Activated T-cell treated with anti-CD3 and anti-CD28 coated beads, Interleukin-2, amount 50 U/mL, for 4 hours (primary cell): ENCODE measurements around the gene ROBO1. TPM values are rescaled to one million over a fixed set of nuclear protein-coding genes. Genes with fewer than 3 reads are reported as not detected.

Experiments used
- ATAC-seq, 2 donors: fragments of 200-7000 bp; cut with Tn5 transposase; one replicate each; pipeline ENCODE4 v1.10.0; 2021
- DNase-seq: peaks from one replicate; pipeline ENCODE4 v3.0.0-alpha.2; 2020
- H3K27me3 Mint-ChIP-seq: one replicate; pipeline ENCODE4 v1.8.0; 2021; ENCODE audit warnings: low read depth, mixed read lengths
- H3K36me3 Mint-ChIP-seq: one replicate; pipeline ENCODE4 v1.8.0; 2022; ENCODE audit warnings: mixed read lengths; ENCODE audit not compliant: insufficient read depth
- H3K4me1 Mint-ChIP-seq: one replicate; pipeline ENCODE4 v1.8.0; 2021; ENCODE audit warnings: low read depth, mixed read lengths
- H3K4me3 Mint-ChIP-seq: one replicate; pipeline ENCODE4 v1.8.0; 2021; ENCODE audit warnings: mild to moderate bottlenecking, moderate library complexity, mixed read lengths
- H3K9me3 Mint-ChIP-seq: one replicate; pipeline ENCODE4 v1.8.0; 2021; ENCODE audit warnings: mixed read lengths
- total RNA-seq, 3 donors: library from RNA; stranded (reverse); gene quantifications; one replicate each; pipeline ENCODE4 v1.2.1, GENCODE V29; 2021

Gene ROBO1
- total RNA-seq, 3 donors from 2014 or later = 0.38 to 0.99 (median 0.95) TPM

- H3K27me3 Mint-ChIP-seq = no peaks in the 10 kb centered on the region
- ATAC-seq (no peak), DNase-seq (no peak)
- no peak overlapping the region for H3K4me3 Mint-ChIP-seq
- no peaks in the 10 kb centered on the region for H3K36me3 Mint-ChIP-seq
- H3K4me1 Mint-ChIP-seq = no peaks in the 10 kb centered on the region
- H3K9me3 Mint-ChIP-seq = no peaks in the 10 kb centered on the region
Measured at GRCh38 chr3:78666470-78666800, 1101.4 kb downstream of the ROBO1 start.

- Mint-ChIP-seq H3K9me3 (no peaks in the 10 kb centered on the region), H3K27me3 (no peaks in the 10 kb centered on the region), H3K4me3 (no peak overlapping the region), H3K36me3 (no peaks in the 10 kb centered on the region), H3K4me1 (no peaks in the 10 kb centered on the region)
- ATAC-seq = no peak
- no peak for DNase-seq
Measured at GRCh38 chr3:78665776-78666469, 1101.9 kb downstream of the ROBO1 start.

GRCh38 chr3:78665101-78665500, 1102.7 kb downstream of the ROBO1 start:
- Mint-ChIP-seq H3K9me3 (no peaks in the 10 kb centered on the region), H3K27me3 (no peaks in the 10 kb centered on the region), H3K4me1 (no peaks in the 10 kb centered on the region), H3K36me3 (no peaks in the 10 kb centered on the region), H3K4me3 (no peak overlapping the region)
- no peak for DNase-seq
- no peak for ATAC-seq

GRCh38 chr3:78660957-78661356, 1106.8 kb downstream of the ROBO1 start:
- no peak overlapping the region for H3K4me3 Mint-ChIP-seq
- no peaks in the 10 kb centered on the region for H3K36me3 Mint-ChIP-seq
- ATAC-seq = no peak
- H3K9me3 Mint-ChIP-seq = no peaks in the 10 kb centered on the region
- no peaks in the 10 kb centered on the region for H3K4me1 Mint-ChIP-seq
- no peak for DNase-seq
- no peaks in the 10 kb centered on the region for H3K27me3 Mint-ChIP-seq

GRCh38 chr3:78659386-78659987, 1108.3 kb downstream of the ROBO1 start:
- Mint-ChIP-seq H3K36me3 (no peaks in the 10 kb centered on the region), H3K4me1 (no peaks in the 10 kb centered on the region), H3K4me3 (no peak overlapping the region), H3K27me3 (no peaks in the 10 kb centered on the region), H3K9me3 (no peaks in the 10 kb centered on the region)
- ATAC-seq = no peak
- DNase-seq = no peak

- DNase-seq (no peak), ATAC-seq (no peak)
- Mint-ChIP-seq H3K27me3 (no peaks in the 10 kb centered on the region), H3K36me3 (no peaks in the 10 kb centered on the region), H3K4me3 (no peak overlapping the region), H3K9me3 (peaks cover 5% of the 10 kb centered on the region), H3K4me1 (no peaks in the 10 kb centered on the region)
Measured at GRCh38 chr3:78647726-78648125, 1120.1 kb downstream of the ROBO1 start.

- Mint-ChIP-seq H3K9me3 (no peaks in the 10 kb centered on the region), H3K36me3 (no peaks in the 10 kb centered on the region), H3K4me3 (no peak overlapping the region), H3K27me3 (no peaks in the 10 kb centered on the region), H3K4me1 (no peaks in the 10 kb centered on the region)
- DNase-seq (no peak), ATAC-seq (no peak)
Measured at GRCh38 chr3:78645628-78646310, 1122.0 kb downstream of the ROBO1 start.

GRCh38 chr3:78644847-78645246, 1123.0 kb downstream of the ROBO1 start:
- Mint-ChIP-seq H3K4me1 (no peaks in the 10 kb centered on the region), H3K36me3 (no peaks in the 10 kb centered on the region), H3K4me3 (no peak overlapping the region), H3K9me3 (no peaks in the 10 kb centered on the region), H3K27me3 (no peaks in the 10 kb centered on the region)
- no peak for ATAC-seq
- no peak for DNase-seq

GRCh38 chr3:78642226-78643035, 1125.4 kb downstream of the ROBO1 start:
- H3K4me3 Mint-ChIP-seq = no peak overlapping the region

GRCh38 chr3:78641703-78642102, 1126.1 kb downstream of the ROBO1 start:
- ATAC-seq = no peak
- Mint-ChIP-seq H3K36me3 (no peaks in the 10 kb centered on the region), H3K4me3 (no peak overlapping the region), H3K9me3 (no peaks in the 10 kb centered on the region), H3K4me1 (no peaks in the 10 kb centered on the region), H3K27me3 (no peaks in the 10 kb centered on the region)
- DNase-seq = no peak

More at GRCh38 chr3:78642226-78643035, 1125.4 kb downstream of the ROBO1 start:
- Mint-ChIP-seq H3K4me1 (no peaks in the 10 kb centered on the region), H3K36me3 (no peaks in the 10 kb centered on the region), H3K9me3 (no peaks in the 10 kb centered on the region), H3K27me3 (no peaks in the 10 kb centered on the region)
- no peak for ATAC-seq
- DNase-seq = no peak

- no peak for ATAC-seq
- no peak for DNase-seq
- no peak overlapping the region for H3K4me3 Mint-ChIP-seq
- H3K36me3 Mint-ChIP-seq = no peaks in the 10 kb centered on the region
- no peaks in the 10 kb centered on the region for H3K27me3 Mint-ChIP-seq
- peaks cover 3% of the 10 kb centered on the region for H3K9me3 Mint-ChIP-seq
- H3K4me1 Mint-ChIP-seq = no peaks in the 10 kb centered on the region
Measured at GRCh38 chr3:78634316-78634715, 1133.5 kb downstream of the ROBO1 start.

GRCh38 chr3:78633626-78634025, 1134.2 kb downstream of the ROBO1 start:
- no peak for DNase-seq
- no peaks in the 10 kb centered on the region for H3K36me3 Mint-ChIP-seq
- H3K4me1 Mint-ChIP-seq = no peaks in the 10 kb centered on the region
- no peak overlapping the region for H3K4me3 Mint-ChIP-seq
- no peak for ATAC-seq
- no peaks in the 10 kb centered on the region for H3K27me3 Mint-ChIP-seq
- peaks cover 4% of the 10 kb centered on the region for H3K9me3 Mint-ChIP-seq

GRCh38 chr3:78632925-78633553, 1134.8 kb downstream of the ROBO1 start:
- ATAC-seq (no peak), DNase-seq (no peak)
- Mint-ChIP-seq H3K4me1 (no peaks in the 10 kb centered on the region), H3K27me3 (no peaks in the 10 kb centered on the region), H3K9me3 (peaks cover 7% of the 10 kb centered on the region), H3K36me3 (no peaks in the 10 kb centered on the region), H3K4me3 (no peak overlapping the region)

GRCh38 chr3:78629544-78629943, 1138.3 kb downstream of the ROBO1 start:
- no peaks in the 10 kb centered on the region for H3K27me3 Mint-ChIP-seq
- DNase-seq (no peak), ATAC-seq (no peak)
- H3K4me1 Mint-ChIP-seq = no peaks in the 10 kb centered on the region
- H3K4me3 Mint-ChIP-seq = no peak overlapping the region
- no peaks in the 10 kb centered on the region for H3K36me3 Mint-ChIP-seq
- H3K9me3 Mint-ChIP-seq = peaks cover 7% of the 10 kb centered on the region
